Gastrocnemius medialis (tissue), 4 donors: Measurements from ENCODE around the gene ERC2. TPM values are rescaled to one million over a fixed set of nuclear protein-coding genes. Genes with fewer than 3 reads are reported as not detected.

ENCODE experiments used
- ATAC-seq, 2 donors: fragments of 150-250 bp; one replicate each; pipeline ENCODE4 v1.9.1; 2016
- DNase-seq, 2 donors: peaks; one replicate each; pipeline ENCODE4 v3.0.0-alpha.2; 2019
- H3K27ac ChIP-seq, 4 donors: fragments of 200-600 bp; sonication (generic); 1 replicate in 1 of 4; 2 replicates in 3 of 4; pipeline ENCODE4 v1.5.1; 2016 to 2018; ENCODE audit warnings: mild to moderate bottlenecking in 2 of 4, moderate library complexity in 1 of 4
- H3K27me3 ChIP-seq, 3 donors: fragments of 200-600 bp; sonication (generic) in 2 of 3; 1 replicate in 1 of 3; 2 replicates in 2 of 3; pipeline versions ENCODE4 v1.5.1 to v1.6.0; 2016 to 2019; ENCODE audit warnings: mild to moderate bottlenecking in 1 of 3, moderate library complexity in 1 of 3
- H3K36me3 ChIP-seq, 2 donors: fragments of 200-600 bp; sonication (generic) in 1 of 2; one replicate each; pipeline ENCODE4 v1.5.1; 2017 to 2018
- H3K4me1 ChIP-seq, 2 donors: fragments of 200-600 bp; sonication (generic) in 1 of 2; one replicate each; pipeline ENCODE4 v1.5.1; 2016 to 2017; ENCODE audit warnings: mild to moderate bottlenecking in 2 of 2
- H3K4me3 ChIP-seq, 4 donors: fragments of 200-600 bp; sonication (generic) in 3 of 4; 1 replicate in 1 of 4; 2 replicates in 3 of 4; pipeline ENCODE4 v1.5.1; 2016 to 2019; ENCODE audit warnings: mild to moderate bottlenecking in 2 of 4
- H3K9me3 ChIP-seq, 3 donors: fragments of 200-600 bp; sonication (generic) in 2 of 3; 1 replicate in 1 of 3; 2 replicates in 2 of 3; pipeline ENCODE4 v1.5.1; 2016 to 2019
- CTCF ChIP-seq, 5 experiments: fragments of 450-650 bp in 3 of 5; fragments of 200-600 bp in 2 of 5; sonication (generic) in 2 of 5; IDR thresholded peaks in 4 of 5; conservative IDR thresholded peaks in 1 of 5; 1 replicate in 4 of 5; 2 replicates in 1 of 5; pipeline ENCODE4 v1.5.1; 2016 to 2019; ENCODE audit warnings: antibody characterized with exemption in 5 of 5, mild to moderate bottlenecking in 3 of 5, moderate library complexity in 3 of 5
- POLR2A ChIP-seq, 2 donors: fragments of 450-650 bp; IDR thresholded peaks; one replicate each; pipeline ENCODE4 v1.6.1; 2017; ENCODE audit warnings: antibody characterized with exemption in 2 of 2, mild to moderate bottlenecking in 2 of 2, moderate library complexity in 2 of 2
- in situ Hi-C, 4 donors: fragments of 200-750 bp; cut with MboI; loops; one replicate each; pipeline versions ENCODE4 v1.15.0 to v1.8.0; 2017; ENCODE audit warnings: low sequenced_read_pairs in 4 of 4
- intact Hi-C: fragments of 100-400 bp; cut with DNase I; formaldehyde crosslinking; loops from one replicate; pipeline ENCODE4 v1.15.1; 2023; ENCODE audit warnings: low total_unique reads
- total RNA-seq, 4 donors: library from RNA; depleted of rRNA; stranded (reverse); fragments of >200 nt; gene quantifications; one replicate each; pipeline versions ENCODE4 v1.1.0 to v1.2.3, GENCODE V29; 2016

ERC2 gene
- total RNA-seq, 4 donors from 2014 or later: not detected

GRCh38 chr3:56137415-56137814 lies 330.9 kb downstream of the ERC2 start:
- H3K4me3 ChIP-seq: no peak overlapping the region
- intact Hi-C loops (no loop called here), in situ Hi-C loops (no loop called here)
- H3K36me3 ChIP-seq: no peaks in the 10 kb centered on the region
- no peaks in the 10 kb centered on the region for H3K27me3 ChIP-seq
- TF ChIP-seq CTCF (IDR thresholded peaks at IDR 0.05 in 4 of 5, conservative IDR thresholded peaks at IDR 0.05 in 1 of 5) (no peak), POLR2A (IDR thresholded peaks at IDR 0.05) (no peak)
- ATAC-seq (no peak), DNase-seq (no peak)
- no peak overlapping the region for H3K27ac ChIP-seq
- no peaks in the 10 kb centered on the region for H3K9me3 ChIP-seq
- no peaks in the 10 kb centered on the region for H3K4me1 ChIP-seq

GRCh38 chr3:56136514-56136913 lies 331.8 kb downstream of the ERC2 start:
- Histone ChIP-seq H3K4me1 (no peaks in the 10 kb centered on the region), H3K36me3 (no peaks in the 10 kb centered on the region), H3K4me3 (no peak overlapping the region), H3K9me3 (no peaks in the 10 kb centered on the region), H3K27ac (no peak overlapping the region), H3K27me3 (no peaks in the 10 kb centered on the region)
- no peak for TF ChIP-seq POLR2A (IDR thresholded peaks at IDR 0.05)
- no peak for TF ChIP-seq CTCF (IDR thresholded peaks at IDR 0.05 in 4 of 5, conservative IDR thresholded peaks at IDR 0.05 in 1 of 5)
- in situ Hi-C loops: no loop called here
- intact Hi-C loops: no loop called here
- DNase-seq (no peak), ATAC-seq (no peak)

DNA sequence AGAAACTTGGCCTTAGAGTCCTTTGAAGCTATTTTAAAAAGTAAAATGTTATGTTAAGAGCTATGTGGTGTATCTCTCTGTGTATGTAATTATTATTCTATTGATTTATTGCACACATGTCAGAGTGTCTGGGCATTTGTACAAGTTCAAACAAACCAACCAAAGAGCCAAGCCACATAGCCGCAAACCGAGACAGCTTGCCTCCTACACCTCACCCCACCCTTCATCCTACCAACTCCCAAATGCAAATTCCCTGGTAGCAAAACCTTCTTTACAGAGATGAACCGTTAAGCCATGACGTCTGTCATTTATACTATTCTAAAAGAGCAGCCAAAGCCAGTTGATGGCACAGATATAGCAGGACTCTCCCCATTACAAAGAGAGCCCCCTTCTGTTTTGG lies 332.3 kb downstream of the ERC2 start:
- no peaks in the 10 kb centered on the region for H3K4me1 ChIP-seq
- no peak overlapping the region for H3K27ac ChIP-seq
- no peak overlapping the region for H3K4me3 ChIP-seq
- no peaks in the 10 kb centered on the region for H3K9me3 ChIP-seq
- TF ChIP-seq POLR2A (IDR thresholded peaks at IDR 0.05): no peak
- TF ChIP-seq CTCF (IDR thresholded peaks at IDR 0.05 in 4 of 5, conservative IDR thresholded peaks at IDR 0.05 in 1 of 5): no peak
- intact Hi-C loops: no loop called here
- no peaks in the 10 kb centered on the region for H3K36me3 ChIP-seq
- DNase-seq: no peak
- no peaks in the 10 kb centered on the region for H3K27me3 ChIP-seq
- in situ Hi-C loops: no loop called here
- no peak for ATAC-seq

DNA sequence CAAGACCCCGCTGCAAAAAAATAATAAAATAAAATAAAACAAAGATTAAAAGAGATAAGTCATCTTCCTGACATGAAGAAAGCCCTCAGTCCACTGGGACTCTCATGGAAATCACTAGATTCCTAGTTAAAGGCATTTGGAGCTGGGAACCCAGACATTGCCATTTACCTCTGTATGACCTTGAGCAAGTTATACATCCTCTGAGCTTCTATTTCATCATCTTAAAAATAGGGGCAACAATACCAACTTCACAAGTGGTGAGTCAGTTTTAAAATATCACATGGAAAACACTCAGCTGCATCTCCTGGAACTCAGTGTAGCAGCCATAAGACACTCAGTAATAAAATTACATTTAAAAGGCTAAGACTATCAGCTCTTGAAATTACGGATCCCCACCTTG lies 334.8 kb downstream of the ERC2 start:
- in situ Hi-C loops: no loop called here
- Histone ChIP-seq H3K27me3 (no peaks in the 10 kb centered on the region), H3K27ac (no peak overlapping the region), H3K36me3 (no peaks in the 10 kb centered on the region), H3K9me3 (no peaks in the 10 kb centered on the region), H3K4me3 (no peak overlapping the region), H3K4me1 (no peaks in the 10 kb centered on the region)
- DNase-seq (no peak), ATAC-seq (no peak)
- intact Hi-C loops: no loop called here
- no peak for TF ChIP-seq POLR2A (IDR thresholded peaks at IDR 0.05)
- no peak for TF ChIP-seq CTCF (IDR thresholded peaks at IDR 0.05 in 4 of 5, conservative IDR thresholded peaks at IDR 0.05 in 1 of 5)

- Histone ChIP-seq H3K9me3 (no peaks in the 10 kb centered on the region), H3K4me3 (no peak overlapping the region), H3K27me3 (no peaks in the 10 kb centered on the region), H3K4me1 (no peaks in the 10 kb centered on the region), H3K36me3 (no peaks in the 10 kb centered on the region), H3K27ac (no peak overlapping the region)
- ATAC-seq (no peak), DNase-seq (no peak)
- no peak for TF ChIP-seq POLR2A (IDR thresholded peaks at IDR 0.05)
- no peak for TF ChIP-seq CTCF (IDR thresholded peaks at IDR 0.05 in 4 of 5, conservative IDR thresholded peaks at IDR 0.05 in 1 of 5)
- intact Hi-C loops: no loop called here
- in situ Hi-C loops: no loop called here
Measured at GRCh38 chr3:56132762-56133161, 335.5 kb downstream of the ERC2 start.
